ENCODE measurements around the gene CACNA1C.

GRCh38 chr12:2498964-2499500, 446.2 kb downstream of the CACNA1C start:
- TF ChIP-seq POLR2A (IDR thresholded peaks at IDR 0.05) (no peak), CTCF (IDR thresholded peaks at IDR 0.05) (peak in 1 of 7 experiments; percentile 19)
